ENCODE results near the gene ZMIZ1. TPM values are rescaled to one million over a fixed set of nuclear protein-coding genes. Genes with fewer than 3 reads are reported as not detected.

ZMIZ1 gene
- total and polyA plus RNA-seq, 2 donors from 2014 or later = 14.2 to 97.6 TPM

GRCh38 chr10:79073784-79074432, 5.1 kb downstream of the ZMIZ1 start:
- peaks cover 2 to 63% (median 63%) of the 10 kb centered on the region in 3 donors for H3K4me1 ChIP-seq (ENCODE audit: control insufficient read depth in 2 of 3, insufficient read depth in 2 of 3, low read depth in 1 of 3, low read length in 3 of 3)
- peak overlapping the region in 2 of 3 donors; percentile 37 to 98 for H3K9ac ChIP-seq (ENCODE audit: low read length in 3 of 3)
- H3K27ac ChIP-seq (ENCODE audit: low read depth in 2 of 2, low read length in 2 of 2) = peak overlapping the region; percentile 90 to 92
- H3K4me3 ChIP-seq (ENCODE audit: low read length in 3 of 3) = peak overlapping the region in 1 of 3 donors; percentile 50
- FAIRE-seq (no peak), DNase-seq (peak in 4 of 5 donors; percentile 60 to 87 (median 71))
- no peaks in the 10 kb centered on the region for H3K9me3 ChIP-seq (ENCODE audit: control insufficient read depth in 2 of 3, insufficient read depth in 1 of 3, low read length in 3 of 3)
- no peaks in the 10 kb centered on the region for H3K27me3 ChIP-seq (ENCODE audit: control insufficient read depth, insufficient read depth, low read length)
- no peak for TF ChIP-seq CTCF (IDR thresholded peaks at IDR 0.05; ENCODE audit: borderline replicate concordance, extremely low read depth, insufficient read depth)
- intact Hi-C loops (cut with DNase I) = loop anchor here (10.0 kb wide), 2 partner anchors 71 to 121 kb away; no protein-coding TSS in a partner anchor
- no peaks in the 10 kb centered on the region for H3K36me3 ChIP-seq (ENCODE audit: control insufficient read depth in 2 of 3, insufficient read depth in 3 of 3, low read length in 3 of 3)

- Histone ChIP-seq H3K4me1 (ENCODE audit: control insufficient read depth in 2 of 3, insufficient read depth in 2 of 3, low read depth in 1 of 3, low read length in 3 of 3) (peaks cover 2 to 71% (median 71%) of the 10 kb centered on the region in 3 donors), H3K4me3 (ENCODE audit: low read length in 3 of 3) (peak overlapping the region in 1 of 3 donors; percentile 50), H3K9ac (ENCODE audit: low read length in 3 of 3) (peak overlapping the region in 2 of 3 donors; percentile 37 to 98), H3K27ac (ENCODE audit: low read depth in 2 of 2, low read length in 2 of 2) (peak overlapping the region; percentile 90 to 92), H3K27me3 (ENCODE audit: control insufficient read depth, insufficient read depth, low read length) (no peaks in the 10 kb centered on the region), H3K9me3 (ENCODE audit: control insufficient read depth in 2 of 3, insufficient read depth in 1 of 3, low read length in 3 of 3) (no peaks in the 10 kb centered on the region), H3K36me3 (ENCODE audit: control insufficient read depth in 2 of 3, insufficient read depth in 3 of 3, low read length in 3 of 3) (no peaks in the 10 kb centered on the region)
- no peak for TF ChIP-seq CTCF (IDR thresholded peaks at IDR 0.05; ENCODE audit: borderline replicate concordance, extremely low read depth, insufficient read depth)
- FAIRE-seq (no peak), DNase-seq (peak in 1 of 5 donors; percentile 34)
- intact Hi-C loops (cut with DNase I) = loop anchor here (10.0 kb wide), 2 partner anchors 70 to 120 kb away; no protein-coding TSS in a partner anchor
Observed at GRCh38 chr10:79074732-79075131, 6.0 kb downstream of the ZMIZ1 start.

- no peak for FAIRE-seq
- no peak overlapping the region for H3K4me3 ChIP-seq (ENCODE audit: low read length in 3 of 3)
- no peak for DNase-seq
- no peaks in the 10 kb centered on the region for H3K9me3 ChIP-seq (ENCODE audit: control insufficient read depth in 2 of 3, insufficient read depth in 1 of 3, low read length in 3 of 3)
- H3K9ac ChIP-seq (ENCODE audit: low read length in 3 of 3) = peak overlapping the region in 1 of 3 donors; percentile 52
- peak overlapping the region; percentile 90 to 92 for H3K27ac ChIP-seq (ENCODE audit: low read depth in 2 of 2, low read length in 2 of 2)
- no peaks in the 10 kb centered on the region for H3K27me3 ChIP-seq (ENCODE audit: control insufficient read depth, insufficient read depth, low read length)
- H3K4me1 ChIP-seq (ENCODE audit: control insufficient read depth in 2 of 3, insufficient read depth in 2 of 3, low read depth in 1 of 3, low read length in 3 of 3) = peaks cover 2 to 75% (median 75%) of the 10 kb centered on the region in 3 donors
- intact Hi-C loops (cut with DNase I) = loop anchor here (10.0 kb wide), 2 partner anchors 69 to 119 kb away; no protein-coding TSS in a partner anchor
- no peaks in the 10 kb centered on the region for H3K36me3 ChIP-seq (ENCODE audit: control insufficient read depth in 2 of 3, insufficient read depth in 3 of 3, low read length in 3 of 3)
- no peak for TF ChIP-seq CTCF (IDR thresholded peaks at IDR 0.05; ENCODE audit: borderline replicate concordance, extremely low read depth, insufficient read depth)
Observed at GRCh38 chr10:79075418-79075817, 6.7 kb downstream of the ZMIZ1 start.

All from kidney (tissue), 14 donors.